ENCODE results near the gene SUPT20HL1.

DNA sequence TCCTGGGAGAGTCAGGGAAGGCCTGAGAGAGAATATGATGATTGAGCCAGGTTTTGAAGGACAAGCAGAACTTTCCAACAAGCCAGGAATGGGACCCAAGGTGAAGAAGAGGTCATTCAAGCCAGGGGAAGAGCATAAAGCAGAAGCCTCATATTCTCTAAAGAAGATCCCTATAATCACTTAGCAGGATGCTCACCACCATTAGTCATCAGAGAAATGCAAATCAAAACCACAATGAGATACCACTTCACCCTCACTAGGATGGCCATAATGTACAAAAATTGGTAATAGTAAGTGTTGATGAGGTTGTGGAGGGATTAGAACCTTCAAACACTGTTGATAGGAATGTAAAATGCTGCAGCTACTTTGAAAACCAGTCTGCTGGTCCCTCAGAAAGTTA lies 20.5 kb upstream of the SUPT20HL1 start:
- TF ChIP-seq, protein P1, sequence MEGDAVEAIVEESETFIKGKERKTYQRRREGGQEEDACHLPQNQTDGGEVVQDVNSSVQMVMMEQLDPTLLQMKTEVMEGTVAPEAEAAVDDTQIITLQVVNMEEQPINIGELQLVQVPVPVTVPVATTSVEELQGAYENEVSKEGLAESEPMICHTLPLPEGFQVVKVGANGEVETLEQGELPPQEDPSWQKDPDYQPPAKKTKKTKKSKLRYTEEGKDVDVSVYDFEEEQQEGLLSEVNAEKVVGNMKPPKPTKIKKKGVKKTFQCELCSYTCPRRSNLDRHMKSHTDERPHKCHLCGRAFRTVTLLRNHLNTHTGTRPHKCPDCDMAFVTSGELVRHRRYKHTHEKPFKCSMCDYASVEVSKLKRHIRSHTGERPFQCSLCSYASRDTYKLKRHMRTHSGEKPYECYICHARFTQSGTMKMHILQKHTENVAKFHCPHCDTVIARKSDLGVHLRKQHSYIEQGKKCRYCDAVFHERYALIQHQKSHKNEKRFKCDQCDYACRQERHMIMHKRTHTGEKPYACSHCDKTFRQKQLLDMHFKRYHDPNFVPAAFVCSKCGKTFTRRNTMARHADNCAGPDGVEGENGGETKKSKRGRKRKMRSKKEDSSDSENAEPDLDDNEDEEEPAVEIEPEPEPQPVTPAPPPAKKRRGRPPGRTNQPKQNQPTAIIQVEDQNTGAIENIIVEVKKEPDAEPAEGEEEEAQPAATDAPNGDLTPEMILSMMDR (IDR thresholded peaks at IDR 0.05), result no peak
- TF ChIP-seq ZFX (IDR thresholded peaks at IDR 0.05; ENCODE audit: borderline replicate concordance), result no peak

All from 22Rv1 (cell line).